ENCODE data around the gene COX5B. TPM values are rescaled to one million over a fixed set of nuclear protein-coding genes. Genes with fewer than 3 reads are reported as not detected.
A peak's percentile ranks its signal among the peaks of the same experiment; 100 is the strongest.

Gene COX5B
- total and polyA plus RNA-seq, 9 of the 15 experiments (the other 6 are each of a cell fraction or from before 2014, with no cell fraction given): 154 to 1,424 (median 487) TPM

DNA sequence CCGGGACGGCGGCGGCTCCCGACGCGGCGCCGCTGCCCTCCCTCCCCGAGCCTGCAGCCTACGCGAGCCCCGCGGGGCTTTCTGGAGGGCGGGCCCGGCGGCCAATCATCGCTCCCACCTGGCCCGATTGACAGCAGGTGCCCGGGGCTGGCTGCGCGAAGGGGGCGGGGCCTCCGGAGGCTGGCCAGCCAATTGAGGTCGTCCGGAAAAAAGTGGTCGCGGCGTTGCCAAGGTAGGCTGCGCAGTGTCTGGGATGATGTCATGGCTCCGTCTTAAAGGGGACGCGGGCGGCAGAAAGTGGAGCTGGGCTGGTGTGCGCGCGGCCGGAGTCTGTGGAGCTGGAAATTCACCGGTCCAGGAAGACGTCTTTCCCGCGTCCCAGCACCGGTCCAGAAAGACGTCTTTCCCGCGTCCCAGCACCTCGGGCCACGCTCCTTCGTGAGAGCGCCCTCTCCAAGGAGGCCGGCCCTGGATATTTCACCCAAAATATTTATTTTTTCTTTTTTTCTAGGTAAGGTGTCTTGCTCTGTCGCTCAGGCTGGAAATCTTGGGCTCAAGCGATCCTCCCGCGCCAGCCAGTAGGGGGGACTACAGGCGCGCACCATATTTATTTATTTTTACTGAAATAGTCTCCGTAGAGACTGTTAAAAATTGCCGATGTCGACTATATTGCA is 18.2 kb downstream of the COX5B start, which contains the start of gene ACTR1B (continued):
- TF ChIP-seq HNRNPL (IDR thresholded peaks at IDR 0.05; ENCODE audit: low read depth, low read length) (no peak), PHF20 (IDR thresholded peaks at IDR 0.05; ENCODE audit: partially characterized antibody) (peak; percentile 37), KAT8 (IDR thresholded peaks at IDR 0.05; ENCODE audit: low read depth) (no peak), RFX5 (IDR thresholded peaks at IDR 0.05; ENCODE audit: low read depth, low read length) (peak; percentile 90), STAT5A (IDR thresholded peaks at IDR 0.05; ENCODE audit: borderline replicate concordance, low read length) (no peak), SETDB1 (IDR thresholded peaks at IDR 0.05; ENCODE audit: low read length) (no peak), CREM (IDR thresholded peaks at IDR 0.05; ENCODE audit: low read depth) (peak; percentile 90), RBBP5 (IDR thresholded peaks at IDR 0.05; ENCODE audit: borderline replicate concordance, insufficient read depth, low read length, poor library complexity, severe bottlenecking) (peak; percentile 20), ELF1 (tag; IDR thresholded peaks at IDR 0.05) (no peak), CBX8 (IDR thresholded peaks at IDR 0.05; ENCODE audit: borderline replicate concordance, extremely low read depth, low read depth, low read length, poor library complexity, severe bottlenecking) (no peak), PTBP1 (IDR thresholded peaks at IDR 0.05; ENCODE audit: low read depth, low read length) (no peak), ZNF644 (tag; IDR thresholded peaks at IDR 0.05; ENCODE audit: low read depth) (no peak), HNRNPK (IDR thresholded peaks at IDR 0.05; ENCODE audit: low read depth, low read length, poor library complexity, severe bottlenecking) (no peak), TRIM24 (IDR thresholded peaks at IDR 0.05) (no peak), ASH1L (IDR thresholded peaks at IDR 0.05; ENCODE audit: borderline replicate concordance, low read depth, partially characterized antibody) (peak; percentile 42), ZNF668 (CRISPR knock-in tag; IDR thresholded peaks at IDR 0.05) (no peak), NR2C2 (CRISPR knock-in tag; IDR thresholded peaks at IDR 0.05) (no peak), NR2C2 (tag; IDR thresholded peaks at IDR 0.05) (no peak), OTX1 (CRISPR knock-in tag; IDR thresholded peaks at IDR 0.05) (no peak), ZBTB1 (CRISPR knock-in tag; IDR thresholded peaks at IDR 0.05; ENCODE audit: borderline replicate concordance, low read depth) (0 out of 2 replicates have a peak, but pooled peaks have one; percentile 38)
- TF ChIP-seq, protein P1, sequence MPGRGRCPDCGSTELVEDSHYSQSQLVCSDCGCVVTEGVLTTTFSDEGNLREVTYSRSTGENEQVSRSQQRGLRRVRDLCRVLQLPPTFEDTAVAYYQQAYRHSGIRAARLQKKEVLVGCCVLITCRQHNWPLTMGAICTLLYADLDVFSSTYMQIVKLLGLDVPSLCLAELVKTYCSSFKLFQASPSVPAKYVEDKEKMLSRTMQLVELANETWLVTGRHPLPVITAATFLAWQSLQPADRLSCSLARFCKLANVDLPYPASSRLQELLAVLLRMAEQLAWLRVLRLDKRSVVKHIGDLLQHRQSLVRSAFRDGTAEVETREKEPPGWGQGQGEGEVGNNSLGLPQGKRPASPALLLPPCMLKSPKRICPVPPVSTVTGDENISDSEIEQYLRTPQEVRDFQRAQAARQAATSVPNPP (IDR thresholded peaks at IDR 0.05; ENCODE audit: borderline replicate concordance, insufficient read depth, insufficient read length): no peak
- TF ChIP-seq, protein P2, sequence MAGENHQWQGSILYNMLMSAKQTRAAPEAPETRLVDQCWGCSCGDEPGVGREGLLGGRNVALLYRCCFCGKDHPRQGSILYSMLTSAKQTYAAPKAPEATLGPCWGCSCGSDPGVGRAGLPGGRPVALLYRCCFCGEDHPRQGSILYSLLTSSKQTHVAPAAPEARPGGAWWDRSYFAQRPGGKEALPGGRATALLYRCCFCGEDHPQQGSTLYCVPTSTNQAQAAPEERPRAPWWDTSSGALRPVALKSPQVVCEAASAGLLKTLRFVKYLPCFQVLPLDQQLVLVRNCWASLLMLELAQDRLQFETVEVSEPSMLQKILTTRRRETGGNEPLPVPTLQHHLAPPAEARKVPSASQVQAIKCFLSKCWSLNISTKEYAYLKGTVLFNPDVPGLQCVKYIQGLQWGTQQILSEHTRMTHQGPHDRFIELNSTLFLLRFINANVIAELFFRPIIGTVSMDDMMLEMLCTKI (IDR thresholded peaks at IDR 0.05; ENCODE audit: partially characterized antibody): no peak
- TF ChIP-seq, protein P3, sequence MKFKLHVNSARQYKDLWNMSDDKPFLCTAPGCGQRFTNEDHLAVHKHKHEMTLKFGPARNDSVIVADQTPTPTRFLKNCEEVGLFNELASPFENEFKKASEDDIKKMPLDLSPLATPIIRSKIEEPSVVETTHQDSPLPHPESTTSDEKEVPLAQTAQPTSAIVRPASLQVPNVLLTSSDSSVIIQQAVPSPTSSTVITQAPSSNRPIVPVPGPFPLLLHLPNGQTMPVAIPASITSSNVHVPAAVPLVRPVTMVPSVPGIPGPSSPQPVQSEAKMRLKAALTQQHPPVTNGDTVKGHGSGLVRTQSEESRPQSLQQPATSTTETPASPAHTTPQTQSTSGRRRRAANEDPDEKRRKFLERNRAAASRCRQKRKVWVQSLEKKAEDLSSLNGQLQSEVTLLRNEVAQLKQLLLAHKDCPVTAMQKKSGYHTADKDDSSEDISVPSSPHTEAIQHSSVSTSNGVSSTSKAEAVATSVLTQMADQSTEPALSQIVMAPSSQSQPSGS (CRISPR knock-in tag; IDR thresholded peaks at IDR 0.05): peak; percentile 95
- TF ChIP-seq, protein P4, sequence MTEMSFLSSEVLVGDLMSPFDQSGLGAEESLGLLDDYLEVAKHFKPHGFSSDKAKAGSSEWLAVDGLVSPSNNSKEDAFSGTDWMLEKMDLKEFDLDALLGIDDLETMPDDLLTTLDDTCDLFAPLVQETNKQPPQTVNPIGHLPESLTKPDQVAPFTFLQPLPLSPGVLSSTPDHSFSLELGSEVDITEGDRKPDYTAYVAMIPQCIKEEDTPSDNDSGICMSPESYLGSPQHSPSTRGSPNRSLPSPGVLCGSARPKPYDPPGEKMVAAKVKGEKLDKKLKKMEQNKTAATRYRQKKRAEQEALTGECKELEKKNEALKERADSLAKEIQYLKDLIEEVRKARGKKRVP (CRISPR knock-in tag; IDR thresholded peaks at IDR 0.05): no peak

Data from K562 (cell line).